DOHH2 (cell line): Measurements from ENCODE around the gene RSBN1.

ENCODE experiments used
- CTCF ChIP-seq: fragments of 200-600 bp; sonication (generic); IDR thresholded peaks from one replicate; pipeline ENCODE4 v1.5.1; 2014; ENCODE audit warnings: antibody characterized with exemption, mild to moderate bottlenecking, low read depth, low read length; ENCODE audit not compliant: poor library complexity, severe bottlenecking
- EZH2phosphoT487 ChIP-seq: fragments of 200-600 bp; sonication (generic); IDR thresholded peaks from 2 replicates; pipeline ENCODE4 v1.6.1; 2017; ENCODE audit warnings: borderline replicate concordance, mild to moderate bottlenecking, antibody characterized with exemption, low read length, moderate library complexity, mixed read lengths

GRCh38 chr1:113811156-113811887, 954 bp downstream of the RSBN1 start:
- TF ChIP-seq CTCF: no peak
- TF ChIP-seq EZH2phosphoT487: no peak
